Body of pancreas (tissue), 4 donors: Measurements from ENCODE around the gene TCF12. TPM values are rescaled to one million over a fixed set of nuclear protein-coding genes. Genes with fewer than 3 reads are reported as not detected.

ENCODE experiments used
- ATAC-seq: fragments of 150-250 bp; one replicate; pipeline ENCODE4 v1.9.1; 2016
- DNase-seq, 4 donors: peaks; one replicate each; pipeline ENCODE4 v3.0.0-alpha.2; 2019
- H3K27ac ChIP-seq, 4 donors: fragments of 200-600 bp; sonication (generic); 1 replicate in 3 of 4; 2 replicates in 1 of 4; pipeline versions ENCODE4 v1.5.1 to v1.6.1; 2016 to 2019; ENCODE audit warnings: mild to moderate bottlenecking in 1 of 4, mixed read lengths in 1 of 4, moderate library complexity in 1 of 4
- H3K27me3 ChIP-seq, 2 donors: fragments of 200-600 bp; sonication (generic); one replicate each; pipeline ENCODE4 v1.6.0; 2016; ENCODE audit warnings: mild to moderate bottlenecking in 1 of 2
- H3K36me3 ChIP-seq, 2 donors: fragments of 200-600 bp; sonication (generic); replicated peaks in 1 of 2; 2 replicates each; pipeline ENCODE4 v1.5.1; 2016; ENCODE audit warnings: low read depth in 2 of 2; ENCODE audit not compliant: insufficient read depth in 1 of 2
- H3K4me1 ChIP-seq: fragments of 200-600 bp; sonication (generic); one replicate; pipeline ENCODE4 v1.6.0; 2016
- H3K4me3 ChIP-seq, 2 donors: fragments of 200-600 bp; sonication (generic); 1 replicate in 1 of 2; 2 replicates in 1 of 2; pipeline ENCODE4 v1.5.1; 2016 to 2019
- H3K9me3 ChIP-seq, 3 donors: fragments of 200-600 bp; sonication (generic); 1 replicate in 2 of 3; 2 replicates in 1 of 3; pipeline ENCODE4 v1.5.1; 2016
- CTCF ChIP-seq, 7 experiments: fragments of 450-650 bp in 4 of 7; fragments of 200-600 bp in 3 of 7; sonication (generic) in 3 of 7; IDR thresholded peaks; one replicate each; pipeline ENCODE4 v1.5.1; 2016 to 2019; ENCODE audit warnings: antibody characterized with exemption in 7 of 7
- POLR2A ChIP-seq, 3 donors: fragments of 450-650 bp; IDR thresholded peaks; one replicate each; pipeline ENCODE4 v1.6.1; 2016; ENCODE audit warnings: antibody characterized with exemption in 3 of 3, mild to moderate bottlenecking in 2 of 3
- WGBS, 2 donors: methylation state at CpG; one replicate each; pipeline ENCODE4 v1.1.5; 2017; 5-methylcytosine and 5-hydroxymethylcytosine counted together
- intact Hi-C: fragments of 100-400 bp; cut with DNase I; formaldehyde crosslinking; loops from one replicate; pipeline ENCODE4 v1.15.1; 2023
- total RNA-seq, 2 donors: library from RNA; depleted of rRNA; stranded (reverse); fragments of >200 nt; gene quantifications; one replicate each; pipeline ENCODE4 v1.1.0, GENCODE V29; 2016

The TCF12 gene
- total RNA-seq, 2 donors from 2014 or later = 27.2 to 49.4 TPM

- ATAC-seq (no peak), DNase-seq (peak in 1 of 4 donors; percentile 8)
- H3K36me3 ChIP-seq = no peaks in the 10 kb centered on the region
- H3K9me3 ChIP-seq = no peaks in the 10 kb centered on the region
- peak overlapping the region in 1 of 4 donors; percentile 10 for H3K27ac ChIP-seq
- H3K4me3 ChIP-seq = no peak overlapping the region
- no peaks in the 10 kb centered on the region for H3K27me3 ChIP-seq
- TF ChIP-seq POLR2A (IDR thresholded peaks at IDR 0.05) (no peak), CTCF (IDR thresholded peaks at IDR 0.05) (no peak)
- H3K4me1 ChIP-seq = no peaks in the 10 kb centered on the region
- 92 to 94% methylated on average over 4 of the region's 4 CpGs for WGBS, 2 donors
- intact Hi-C loops = no loop called here
Observed at GRCh38 chr15:57100136-57100539, 181.7 kb downstream of the TCF12 start.

GRCh38 chr15:57102858-57103257 lies 184.4 kb downstream of the TCF12 start:
- DNase-seq = no peak
- no peaks in the 10 kb centered on the region for H3K27me3 ChIP-seq
- no peak overlapping the region for H3K27ac ChIP-seq
- WGBS, 2 donors = 87 to 90% methylated on average over 5 of the region's 5 CpGs
- H3K9me3 ChIP-seq = no peaks in the 10 kb centered on the region
- no peaks in the 10 kb centered on the region for H3K4me1 ChIP-seq
- intact Hi-C loops = no loop called here
- no peaks in the 10 kb centered on the region for H3K36me3 ChIP-seq
- ATAC-seq = no peak
- TF ChIP-seq CTCF (IDR thresholded peaks at IDR 0.05) (no peak), POLR2A (IDR thresholded peaks at IDR 0.05) (no peak)
- no peak overlapping the region for H3K4me3 ChIP-seq

- Histone ChIP-seq H3K4me1 (peaks cover under 1% of the 10 kb centered on the region), H3K27me3 (no peaks in the 10 kb centered on the region), H3K4me3 (no peak overlapping the region), H3K27ac (no peak overlapping the region), H3K36me3 (peaks cover 0 to 2% of the 10 kb centered on the region in 2 donors), H3K9me3 (no peaks in the 10 kb centered on the region)
- intact Hi-C loops = no loop called here
- ATAC-seq = no peak
- WGBS, 2 donors = 85 to 97% methylated on average over 2 of the region's 2 CpGs
- TF ChIP-seq CTCF (IDR thresholded peaks at IDR 0.05) (no peak), POLR2A (IDR thresholded peaks at IDR 0.05) (no peak)
- DNase-seq = no peak
Observed at GRCh38 chr15:57108296-57108695, 189.9 kb downstream of the TCF12 start.

- WGBS, 2 donors = 94 to 98% methylated on average over 2 of the region's 2 CpGs
- Histone ChIP-seq H3K9me3 (no peaks in the 10 kb centered on the region), H3K27me3 (no peaks in the 10 kb centered on the region), H3K4me1 (peaks cover 7% of the 10 kb centered on the region), H3K27ac (no peak overlapping the region), H3K4me3 (no peak overlapping the region), H3K36me3 (peaks cover 0 to 2% of the 10 kb centered on the region in 2 donors)
- intact Hi-C loops = no loop called here
- DNase-seq (no peak), ATAC-seq (no peak)
- no peak for TF ChIP-seq CTCF (IDR thresholded peaks at IDR 0.05)
- TF ChIP-seq POLR2A (IDR thresholded peaks at IDR 0.05) = no peak
Observed at GRCh38 chr15:57109005-57109404, 190.6 kb downstream of the TCF12 start.

- WGBS, 2 donors = 96 to 98% methylated on average over 4 of the region's 4 CpGs
- intact Hi-C loops = no loop called here
Observed at GRCh38 chr15:57111002-57111401, 192.6 kb downstream of the TCF12 start.

More at GRCh38 chr15:57111002-57111401, 192.6 kb downstream of the TCF12 start:
- DNase-seq (no peak), ATAC-seq (no peak)
- H3K27me3 ChIP-seq = no peaks in the 10 kb centered on the region
- no peak overlapping the region for H3K4me3 ChIP-seq
- H3K36me3 ChIP-seq = peaks cover 0 to 2% of the 10 kb centered on the region in 2 donors
- no peak overlapping the region for H3K27ac ChIP-seq
- TF ChIP-seq POLR2A (IDR thresholded peaks at IDR 0.05) = no peak
- TF ChIP-seq CTCF (IDR thresholded peaks at IDR 0.05) = no peak
- H3K9me3 ChIP-seq = no peaks in the 10 kb centered on the region
- peaks cover 13% of the 10 kb centered on the region for H3K4me1 ChIP-seq
